NB4 (cell line): ENCODE results near the gene SLCO2A1.

ENCODE experiments used
- CTCF ChIP-seq: IDR thresholded peaks from one replicate; pipeline ENCODE4 v1.5.1; 2012; ENCODE audit warnings: low read depth, low read length
- MYC ChIP-seq: IDR thresholded peaks from 2 replicates; pipeline ENCODE4 v1.6.1; 2011; ENCODE audit warnings: low read depth, low read length
- POLR2A ChIP-seq: IDR thresholded peaks from 2 replicates; pipeline ENCODE4 v1.6.1; 2011; ENCODE audit warnings: mild to moderate bottlenecking; ENCODE audit not compliant: insufficient read length; ENCODE audit errors: extremely low read depth

GRCh38 chr3:133892541-133893231, 137.0 kb downstream of the SLCO2A1 start:
- TF ChIP-seq CTCF (no peak), POLR2A (no peak), MYC (no peak)
